AG10803 (cell line): ENCODE measurements around the gene RAI1.
A peak's percentile ranks its signal among the peaks of the same experiment; 100 is the strongest.

Source experiments
- DNase-seq: peaks from one replicate; pipeline ENCODE4 v3.0.0; 2010; ENCODE audit warnings: low read depth
- H3K4me3 ChIP-seq: 2 replicates; pipeline ENCODE4 v1.5.1; 2011; ENCODE audit warnings: mild to moderate bottlenecking, low read length, control low read depth
- TF ChIP-seq, protein P1 (sequence below): conservative IDR thresholded peaks from 2 replicates; pipeline ENCODE4 v1.5.1; 2011; ENCODE audit warnings: mild to moderate bottlenecking, low read length, control low read depth, inconsistent platforms

Gene RAI1

GRCh38 chr17:17725752-17726457 lies 44.6 kb downstream of the RAI1 start:
- DNase-seq: no peak
- H3K4me3 ChIP-seq: no peak overlapping the region
- TF ChIP-seq, protein P1, sequence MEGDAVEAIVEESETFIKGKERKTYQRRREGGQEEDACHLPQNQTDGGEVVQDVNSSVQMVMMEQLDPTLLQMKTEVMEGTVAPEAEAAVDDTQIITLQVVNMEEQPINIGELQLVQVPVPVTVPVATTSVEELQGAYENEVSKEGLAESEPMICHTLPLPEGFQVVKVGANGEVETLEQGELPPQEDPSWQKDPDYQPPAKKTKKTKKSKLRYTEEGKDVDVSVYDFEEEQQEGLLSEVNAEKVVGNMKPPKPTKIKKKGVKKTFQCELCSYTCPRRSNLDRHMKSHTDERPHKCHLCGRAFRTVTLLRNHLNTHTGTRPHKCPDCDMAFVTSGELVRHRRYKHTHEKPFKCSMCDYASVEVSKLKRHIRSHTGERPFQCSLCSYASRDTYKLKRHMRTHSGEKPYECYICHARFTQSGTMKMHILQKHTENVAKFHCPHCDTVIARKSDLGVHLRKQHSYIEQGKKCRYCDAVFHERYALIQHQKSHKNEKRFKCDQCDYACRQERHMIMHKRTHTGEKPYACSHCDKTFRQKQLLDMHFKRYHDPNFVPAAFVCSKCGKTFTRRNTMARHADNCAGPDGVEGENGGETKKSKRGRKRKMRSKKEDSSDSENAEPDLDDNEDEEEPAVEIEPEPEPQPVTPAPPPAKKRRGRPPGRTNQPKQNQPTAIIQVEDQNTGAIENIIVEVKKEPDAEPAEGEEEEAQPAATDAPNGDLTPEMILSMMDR: no peak

DNA sequence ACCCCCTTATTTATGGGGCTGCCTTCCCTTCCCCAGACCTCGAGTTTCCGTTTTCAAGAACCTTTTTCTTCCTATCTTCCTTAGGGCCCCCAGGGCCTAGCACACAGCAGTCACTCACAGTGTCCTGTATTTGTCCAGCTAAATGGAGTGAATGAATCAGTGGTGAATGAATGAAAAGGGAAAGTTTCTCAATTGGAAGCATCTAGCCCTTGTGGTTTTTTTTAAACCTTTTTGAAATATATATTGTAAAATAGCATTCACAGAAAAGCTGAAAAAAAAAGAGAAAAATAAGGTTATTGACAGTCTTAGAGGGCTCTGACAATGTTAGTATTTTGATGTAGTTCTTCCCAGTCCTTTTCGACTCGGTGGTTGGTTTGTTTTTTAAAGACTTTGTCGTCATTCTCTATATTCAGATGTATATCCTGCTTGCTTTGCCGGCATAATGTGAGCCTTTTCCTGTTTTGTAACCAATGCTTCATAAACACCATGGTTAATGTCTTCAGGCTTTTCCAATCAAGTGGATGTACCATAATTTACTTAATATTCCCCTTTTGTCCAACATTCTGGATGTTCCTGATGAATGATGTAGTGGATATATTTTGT lies 45.3 kb downstream of the RAI1 start:
- no peak for DNase-seq
- H3K4me3 ChIP-seq: no peak overlapping the region
- TF ChIP-seq, protein P1: no peak

GRCh38 chr17:17727111-17727659 lies 45.9 kb downstream of the RAI1 start:
- DNase-seq: no peak
- H3K4me3 ChIP-seq: no peak overlapping the region
- TF ChIP-seq, protein P1: no peak

DNA sequence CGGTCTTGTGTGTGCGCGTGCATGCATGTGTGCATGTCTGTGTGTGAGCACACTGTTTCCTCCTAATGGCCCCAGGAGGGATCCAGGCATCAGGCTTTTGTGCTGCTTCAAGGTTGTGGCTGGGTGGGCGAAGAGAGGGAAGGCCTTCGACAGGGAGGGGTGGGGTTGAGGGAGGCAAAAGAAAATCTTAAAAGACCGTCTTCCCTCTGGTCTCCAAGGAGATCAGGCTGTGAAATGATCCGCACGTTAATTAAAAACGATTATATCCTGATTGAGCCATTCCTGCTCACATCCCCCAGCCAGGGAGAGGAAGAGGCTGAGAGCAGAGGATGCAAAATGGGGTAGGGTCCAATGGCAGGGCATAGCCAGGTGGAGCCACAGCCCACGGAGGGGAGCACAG lies 46.9 kb downstream of the RAI1 start:
- TF ChIP-seq, protein P1: no peak
- no peak overlapping the region for H3K4me3 ChIP-seq
- no peak for DNase-seq

GRCh38 chr17:17728550-17729251 lies 47.4 kb downstream of the RAI1 start:
- no peak overlapping the region for H3K4me3 ChIP-seq
- DNase-seq: no peak
- TF ChIP-seq, protein P1: no peak

DNA sequence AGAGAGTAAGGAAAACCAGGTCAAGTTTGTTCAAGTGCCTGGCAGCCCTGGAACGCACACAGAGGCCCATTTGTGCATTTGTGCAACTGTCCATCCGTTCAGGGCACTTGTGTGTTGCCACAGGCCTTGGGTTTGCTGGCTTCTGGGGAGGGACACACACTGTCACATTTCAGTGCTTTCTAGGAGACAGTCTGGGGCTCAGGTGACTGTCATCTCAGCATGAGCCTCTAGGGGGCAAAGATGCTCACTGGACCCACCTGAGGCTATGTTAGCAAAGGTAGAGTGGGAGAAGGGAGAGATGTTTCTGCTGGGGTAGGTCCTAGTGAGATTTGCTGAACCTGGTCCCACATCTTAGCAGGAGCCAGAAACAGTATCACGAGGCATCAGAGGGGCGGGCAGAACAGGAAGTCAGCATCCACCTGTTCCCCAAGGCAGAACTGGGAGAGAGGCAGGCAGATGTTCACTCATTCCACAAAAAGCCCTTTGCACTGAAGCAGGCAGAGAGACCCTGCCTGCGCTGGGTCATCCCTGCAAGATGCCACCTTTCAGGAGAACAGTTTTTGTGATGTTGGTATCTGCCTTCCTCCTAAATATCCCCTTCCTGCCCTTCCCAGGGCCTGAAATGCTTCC lies 48.5 kb downstream of the RAI1 start:
- TF ChIP-seq, protein P1: peak; percentile 46
- no peak overlapping the region for H3K4me3 ChIP-seq
- DNase-seq: no peak
